Skin of body (tissue), 2 donors: ENCODE results near the gene MACROH2A1. TPM values are rescaled to one million over a fixed set of nuclear protein-coding genes. Genes with fewer than 3 reads are reported as not detected.
A peak's percentile ranks its signal among the peaks of the same experiment; 100 is the strongest.
"Not testable (repeated sequence)": the region's sequence is repeated elsewhere in the genome, so short reads cannot be mapped to it uniquely, and the experiment has no call there.

Source experiments
- DNase-seq: peaks from one replicate; lab custom pipeline; 2025; lab: John Stamatoyannopoulos, UW
- total RNA-seq: library from RNA; depleted of rRNA; stranded (reverse); fragments of >200 nt; gene quantifications from one replicate; pipeline ENCODE4 v1.2.3, GENCODE V29; 2014

Gene MACROH2A1
- total RNA-seq, 1 donor from 2014 or later, result 127 TPM

GRCh38 chr5:135379046-135379654 is 19.9 kb downstream of the MACROH2A1 start:
- peak; percentile 70 for DNase-seq

GRCh38 chr5:135377751-135378680 is 21.0 kb downstream of the MACROH2A1 start:
- no peak for DNase-seq

- DNase-seq, result no peak
Measured at GRCh38 chr5:135376961-135377624, 21.9 kb downstream of the MACROH2A1 start.

GRCh38 chr5:135375040-135375793 is 23.8 kb downstream of the MACROH2A1 start:
- DNase-seq, result peak; percentile 24

- no peak for DNase-seq
Measured at GRCh38 chr5:135373736-135374515, 25.1 kb downstream of the MACROH2A1 start.

- DNase-seq, result no peak
Measured at GRCh38 chr5:135372654-135373381, 26.2 kb downstream of the MACROH2A1 start.

- no peak for DNase-seq
Measured at GRCh38 chr5:135371622-135372232, 27.3 kb downstream of the MACROH2A1 start.

GRCh38 chr5:135369952-135370351 is 29.1 kb downstream of the MACROH2A1 start:
- DNase-seq, result no peak

GRCh38 chr5:135367554-135367953 is 31.5 kb downstream of the MACROH2A1 start:
- DNase-seq, result no peak

GRCh38 chr5:135367076-135367475 is 32.0 kb downstream of the MACROH2A1 start:
- DNase-seq, result no peak

- DNase-seq, result no peak
Measured at GRCh38 chr5:135365281-135365680, 33.8 kb downstream of the MACROH2A1 start.

- DNase-seq, result no peak
Measured at GRCh38 chr5:135364421-135365262, 34.4 kb downstream of the MACROH2A1 start.

GRCh38 chr5:135363342-135363741 is 35.7 kb downstream of the MACROH2A1 start:
- DNase-seq, result not testable (repeated sequence)

GRCh38 chr5:135362102-135362501 is 36.9 kb downstream of the MACROH2A1 start:
- DNase-seq, result no peak

GRCh38 chr5:135360278-135361274 is 38.5 kb downstream of the MACROH2A1 start:
- no peak for DNase-seq

- no peak for DNase-seq
Measured at GRCh38 chr5:135359374-135360165, 39.5 kb downstream of the MACROH2A1 start.
